HFFc6 (cell line): ENCODE data around the gene TERB1. TPM values are rescaled to one million over a fixed set of nuclear protein-coding genes. Genes with fewer than 3 reads are reported as not detected.

Source experiments
- DNase-seq: peaks from one replicate; pipeline ENCODE4 v3.0.0-alpha.2; 2018
- H3K27ac Mint-ChIP-seq: 2 replicates; pipeline ENCODE4 v1.8.0; 2020; ENCODE audit warnings: mild to moderate bottlenecking, mixed read lengths
- H3K27me3 Mint-ChIP-seq: 2 replicates; pipeline ENCODE4 v1.8.0; 2021; ENCODE audit warnings: mild to moderate bottlenecking, moderate library complexity, mixed read lengths; ENCODE audit not compliant: insufficient read depth
- H3K36me3 Mint-ChIP-seq: 2 replicates; pipeline ENCODE4 v1.8.0; 2021; ENCODE audit warnings: low read depth, mixed read lengths
- H3K4me1 Mint-ChIP-seq: 2 replicates; pipeline ENCODE4 v1.8.0; 2020; ENCODE audit warnings: low read depth, mixed read lengths
- H3K4me3 Mint-ChIP-seq: 2 replicates; pipeline ENCODE4 v1.8.0; 2020; ENCODE audit warnings: mild to moderate bottlenecking, moderate library complexity, mixed read lengths
- H3K9me3 Mint-ChIP-seq: 2 replicates; pipeline ENCODE4 v1.8.0; 2020; ENCODE audit warnings: mild to moderate bottlenecking, mixed read lengths
- CTCF ChIP-seq: fragments of 200-600 bp; sonication (generic); IDR thresholded peaks from 2 replicates; pipeline ENCODE4 v1.5.0; 2021; ENCODE audit warnings: antibody characterized with exemption, mild to moderate bottlenecking
- total RNA-seq, 6 experiments: library from RNA; stranded (reverse); fragmentation: NEBNext Ultra II Directional; extraction: Animal tissue kit (Norgen Biotek cat#: 25700); gene quantifications; 2 replicates in 1 of 6; 3 replicates in 5 of 6; pipeline ENCODE4 v1.2.3, GENCODE V29; 2021

The TERB1 gene
- total RNA-seq, 6 experiments from 2014 or later, result not detected

GRCh38 chr16:66740010-66740409 lies 61.4 kb downstream of the TERB1 start:
- peak; percentile 87 for TF ChIP-seq CTCF
- peak overlapping the region; percentile 94; the same call in 1 of the 2 replicates for H3K27ac Mint-ChIP-seq
- peak; percentile 30 for DNase-seq
- peaks cover 43% of the 10 kb centered on the region for H3K4me1 Mint-ChIP-seq
- peaks cover 21% of the 10 kb centered on the region for H3K36me3 Mint-ChIP-seq
- H3K27me3 Mint-ChIP-seq, result no peaks in the 10 kb centered on the region; the same call in 1 of the 2 replicates
- H3K4me3 Mint-ChIP-seq, result no peak overlapping the region
- H3K9me3 Mint-ChIP-seq, result no peaks in the 10 kb centered on the region

- H3K4me3 Mint-ChIP-seq, result no peak overlapping the region
- DNase-seq, result no peak
- no peak for TF ChIP-seq CTCF
- peak overlapping the region; percentile 62 for H3K27ac Mint-ChIP-seq
- peaks cover 2% of the 10 kb centered on the region for H3K27me3 Mint-ChIP-seq
- no peaks in the 10 kb centered on the region for H3K9me3 Mint-ChIP-seq
- H3K36me3 Mint-ChIP-seq, result peaks cover 35% of the 10 kb centered on the region
- peaks cover 25% of the 10 kb centered on the region for H3K4me1 Mint-ChIP-seq
Measured at GRCh38 chr16:66735891-66736290, 65.5 kb downstream of the TERB1 start.

- Mint-ChIP-seq H3K27me3 (peaks cover 2% of the 10 kb centered on the region), H3K27ac (no peak overlapping the region), H3K36me3 (peaks cover 46% of the 10 kb centered on the region), H3K9me3 (no peaks in the 10 kb centered on the region), H3K4me1 (peaks cover 12% of the 10 kb centered on the region), H3K4me3 (no peak overlapping the region)
- DNase-seq, result no peak
- no peak for TF ChIP-seq CTCF
Measured at GRCh38 chr16:66731101-66731500, 70.3 kb downstream of the TERB1 start.

- H3K36me3 Mint-ChIP-seq, result peaks cover 57% of the 10 kb centered on the region
- H3K9me3 Mint-ChIP-seq, result no peaks in the 10 kb centered on the region
- no peak for TF ChIP-seq CTCF
Measured at GRCh38 chr16:66728804-66729203, 72.6 kb downstream of the TERB1 start.

GRCh38 chr16:66728117-66728787 lies 73.1 kb downstream of the TERB1 start:
- H3K36me3 Mint-ChIP-seq, result peaks cover 62% of the 10 kb centered on the region
- TF ChIP-seq CTCF, result peak; percentile 87
- peaks cover 8% of the 10 kb centered on the region for H3K4me1 Mint-ChIP-seq
- DNase-seq, result peak; percentile 67
- H3K27me3 Mint-ChIP-seq, result 0 out of 2 replicates have a peak, but pooled peaks cover 4% of the 10 kb centered on the region
- H3K27ac Mint-ChIP-seq, result peak overlapping the region; percentile 43
- H3K4me3 Mint-ChIP-seq, result no peak overlapping the region
- H3K9me3 Mint-ChIP-seq, result no peaks in the 10 kb centered on the region

More at GRCh38 chr16:66728804-66729203, 72.6 kb downstream of the TERB1 start:
- no peak overlapping the region for H3K4me3 Mint-ChIP-seq
- peaks cover 8% of the 10 kb centered on the region for H3K4me1 Mint-ChIP-seq
- H3K27ac Mint-ChIP-seq, result no peak overlapping the region; the same call in 1 of the 2 replicates
- DNase-seq, result no peak
- H3K27me3 Mint-ChIP-seq, result peaks cover 6% of the 10 kb centered on the region; the same call in 1 of the 2 replicates
